HG03196 (cell line): Measurements from ENCODE around the gene SURF6.
"Not testable (repeated sequence)": the region's sequence is repeated elsewhere in the genome, so short reads cannot be mapped to it uniquely, and the experiment has no call there.

Experiments
- ATAC-seq: cut with Tn5 transposase; IDR thresholded peaks from one replicate; pipeline ENCODE4 v1.9.1; 2021; ENCODE audit not compliant: unreplicated experiment

The SURF6 gene

GRCh38 chr9:133329306-133330156 lies 6.5 kb downstream of the SURF6 start:
- not testable (repeated sequence) for ATAC-seq

- no peak for ATAC-seq
These were observed 8.0 kb downstream of the SURF6 start for GRCh38 chr9:133327834-133328484.

GRCh38 chr9:133327021-133327420 lies 9.0 kb downstream of the SURF6 start:
- ATAC-seq, result not testable (repeated sequence)

- ATAC-seq, result no peak
These were observed 11.8 kb downstream of the SURF6 start for GRCh38 chr9:133323991-133324703.

- ATAC-seq, result no peak
These were observed 12.8 kb downstream of the SURF6 start for GRCh38 chr9:133323211-133323610.

- no peak for ATAC-seq
These were observed 13.3 kb downstream of the SURF6 start for GRCh38 chr9:133322701-133323100.

- ATAC-seq, result no peak
These were observed 14.5 kb downstream of the SURF6 start for GRCh38 chr9:133321411-133321935.

GRCh38 chr9:133320421-133320881 lies 15.5 kb downstream of the SURF6 start:
- no peak for ATAC-seq

GRCh38 chr9:133317551-133317950 lies 18.4 kb downstream of the SURF6 start:
- ATAC-seq, result not testable (repeated sequence)

GRCh38 chr9:133315997-133316396 lies 20.0 kb downstream of the SURF6 start:
- ATAC-seq, result no peak

- ATAC-seq, result no peak
These were observed 26.4 kb downstream of the SURF6 start for GRCh38 chr9:133309608-133310007.

- ATAC-seq, result no peak
These were observed 28.7 kb downstream of the SURF6 start for GRCh38 chr9:133307301-133307700.

- no peak for ATAC-seq
These were observed 29.5 kb downstream of the SURF6 start for GRCh38 chr9:133306242-133307204.

- ATAC-seq, result no peak
These were observed 30.3 kb downstream of the SURF6 start for GRCh38 chr9:133305731-133306130.

GRCh38 chr9:133304477-133305377 lies 31.3 kb downstream of the SURF6 start:
- ATAC-seq, result no peak

- ATAC-seq, result no peak
These were observed 31.9 kb downstream of the SURF6 start for GRCh38 chr9:133304158-133304470.

GRCh38 chr9:133303266-133304157 lies 32.5 kb downstream of the SURF6 start:
- ATAC-seq, result no peak
